WERI-Rb-1 (cell line): ENCODE results near the gene ZNF79.

ENCODE experiments used
- DNase-seq: peaks from one replicate; pipeline ENCODE4 v3.0.0-alpha.2; 2020
- H3K27ac ChIP-seq: fragments of 250-450 bp; sonication (Bioruptor Pico); 2 replicates; pipeline ENCODE4 v1.5.1; 2020; ENCODE audit warnings: mild to moderate bottlenecking, moderate library complexity
- H3K27me3 ChIP-seq: fragments of 250-450 bp; sonication (Bioruptor Pico); 2 replicates; pipeline ENCODE4 v1.5.1; 2021; ENCODE audit warnings: mild to moderate bottlenecking, low read depth, moderate library complexity; ENCODE audit not compliant: insufficient read depth, severe bottlenecking
- H3K36me3 ChIP-seq: fragments of 250-450 bp; sonication (Bioruptor Pico); 2 replicates; pipeline ENCODE4 v1.5.1; 2020; ENCODE audit warnings: mild to moderate bottlenecking, moderate library complexity
- H3K4me3 ChIP-seq: 2 replicates; pipeline ENCODE4 v1.5.1; 2011; ENCODE audit warnings: low read depth, mild to moderate bottlenecking, control low read depth, low read length
- H3K9me3 ChIP-seq: fragments of 250-450 bp; sonication (Bioruptor Pico); 2 replicates; pipeline ENCODE4 v1.5.1; 2021; ENCODE audit warnings: mild to moderate bottlenecking, moderate library complexity; ENCODE audit not compliant: severe bottlenecking
- TF ChIP-seq, protein P1 (sequence below): IDR thresholded peaks from 2 replicates; pipeline ENCODE4 v1.5.1; 2011; ENCODE audit warnings: low read depth, mild to moderate bottlenecking, control low read depth, inconsistent platforms, low read length

Gene ZNF79

DNA sequence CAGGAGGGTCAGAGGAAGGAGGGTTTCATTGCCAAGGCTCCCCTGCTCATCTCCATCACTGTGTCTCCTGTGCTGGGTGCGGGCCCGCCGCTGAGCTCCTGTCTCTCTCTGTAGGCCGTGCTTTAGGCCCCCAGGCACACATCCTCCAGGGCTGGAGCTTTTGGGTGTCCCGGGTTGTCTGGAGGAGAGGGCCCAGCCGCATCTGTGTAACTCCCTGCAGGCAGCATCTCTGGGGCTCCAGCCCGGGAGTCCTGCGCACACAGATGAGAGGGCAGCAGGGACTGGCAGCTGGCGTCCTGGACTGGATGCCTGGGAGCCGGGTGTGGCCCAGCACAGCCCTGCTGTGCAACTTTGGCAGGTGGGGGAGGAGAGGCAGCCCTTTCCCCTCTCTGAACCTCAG is 67.3 kb downstream of the ZNF79 start:
- TF ChIP-seq, protein P1, sequence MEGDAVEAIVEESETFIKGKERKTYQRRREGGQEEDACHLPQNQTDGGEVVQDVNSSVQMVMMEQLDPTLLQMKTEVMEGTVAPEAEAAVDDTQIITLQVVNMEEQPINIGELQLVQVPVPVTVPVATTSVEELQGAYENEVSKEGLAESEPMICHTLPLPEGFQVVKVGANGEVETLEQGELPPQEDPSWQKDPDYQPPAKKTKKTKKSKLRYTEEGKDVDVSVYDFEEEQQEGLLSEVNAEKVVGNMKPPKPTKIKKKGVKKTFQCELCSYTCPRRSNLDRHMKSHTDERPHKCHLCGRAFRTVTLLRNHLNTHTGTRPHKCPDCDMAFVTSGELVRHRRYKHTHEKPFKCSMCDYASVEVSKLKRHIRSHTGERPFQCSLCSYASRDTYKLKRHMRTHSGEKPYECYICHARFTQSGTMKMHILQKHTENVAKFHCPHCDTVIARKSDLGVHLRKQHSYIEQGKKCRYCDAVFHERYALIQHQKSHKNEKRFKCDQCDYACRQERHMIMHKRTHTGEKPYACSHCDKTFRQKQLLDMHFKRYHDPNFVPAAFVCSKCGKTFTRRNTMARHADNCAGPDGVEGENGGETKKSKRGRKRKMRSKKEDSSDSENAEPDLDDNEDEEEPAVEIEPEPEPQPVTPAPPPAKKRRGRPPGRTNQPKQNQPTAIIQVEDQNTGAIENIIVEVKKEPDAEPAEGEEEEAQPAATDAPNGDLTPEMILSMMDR, result no peak
- Histone ChIP-seq H3K9me3 (no peaks in the 10 kb centered on the region), H3K36me3 (peaks cover 16% of the 10 kb centered on the region), H3K4me3 (no peak overlapping the region), H3K27ac (no peak overlapping the region), H3K27me3 (no peaks in the 10 kb centered on the region)
- DNase-seq, result no peak

DNA sequence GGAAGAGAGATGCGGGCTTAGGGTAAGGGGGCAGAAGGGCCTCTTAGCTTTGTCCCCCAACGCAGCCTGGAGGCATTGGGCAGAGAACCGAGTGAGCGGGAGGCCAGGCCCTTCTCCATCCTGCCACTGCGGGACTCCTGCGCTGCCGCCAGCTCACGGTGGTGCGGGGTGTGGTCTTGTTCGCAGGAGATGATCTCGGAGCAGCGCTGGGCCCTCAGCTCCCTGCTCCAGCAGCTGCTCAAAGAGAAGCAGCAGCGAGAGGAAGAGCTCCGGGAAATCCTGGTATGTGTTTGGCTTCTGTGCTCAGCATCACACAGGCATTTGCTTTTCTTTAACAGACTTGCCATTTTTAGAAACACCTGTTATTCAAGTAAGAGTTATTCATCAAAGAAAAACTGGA is 68.4 kb downstream of the ZNF79 start:
- H3K27me3 ChIP-seq, result no peaks in the 10 kb centered on the region
- H3K36me3 ChIP-seq, result peaks cover 24% of the 10 kb centered on the region
- no peak overlapping the region for H3K27ac ChIP-seq
- H3K9me3 ChIP-seq, result no peaks in the 10 kb centered on the region
- no peak overlapping the region for H3K4me3 ChIP-seq
- TF ChIP-seq, protein P1, result no peak
- no peak for DNase-seq

GRCh38 chr9:127493592-127494303 is 69.6 kb downstream of the ZNF79 start:
- Histone ChIP-seq H3K36me3 (peaks cover 32% of the 10 kb centered on the region), H3K4me3 (no peak overlapping the region), H3K27ac (peak overlapping the region; percentile 90; the same call in 1 of the 2 replicates), H3K9me3 (no peaks in the 10 kb centered on the region), H3K27me3 (no peaks in the 10 kb centered on the region)
- TF ChIP-seq, protein P1, result no peak
- no peak for DNase-seq

- Histone ChIP-seq H3K27me3 (no peaks in the 10 kb centered on the region), H3K4me3 (no peak overlapping the region), H3K36me3 (peaks cover 31% of the 10 kb centered on the region), H3K27ac (peak overlapping the region; percentile 90), H3K9me3 (no peaks in the 10 kb centered on the region)
- no peak for DNase-seq
- TF ChIP-seq, protein P1, result no peak
Measured at GRCh38 chr9:127494304-127494702, 70.1 kb downstream of the ZNF79 start.
